Ascending aorta (tissue), 2 donors: Measurements from ENCODE around the gene PSMD14. TPM values are rescaled to one million over a fixed set of nuclear protein-coding genes. Genes with fewer than 3 reads are reported as not detected.

Source experiments
- DNase-seq, 2 donors: peaks; one replicate each; pipeline ENCODE4 v3.0.0-alpha.2; 2019; ENCODE audit warnings: low spot score in 2 of 2
- H3K27ac ChIP-seq, 2 donors: fragments of 200-600 bp; sonication (generic); one replicate each; pipeline ENCODE4 v1.5.1; 2016 to 2017; ENCODE audit warnings: mild to moderate bottlenecking in 1 of 2
- H3K27me3 ChIP-seq: fragments of 200-600 bp; sonication (generic); one replicate; pipeline ENCODE4 v1.5.1; 2017
- H3K36me3 ChIP-seq, 2 donors: fragments of 200-600 bp; sonication (generic); one replicate each; pipeline ENCODE4 v1.5.1; 2016
- H3K4me1 ChIP-seq, 2 donors: fragments of 200-600 bp; sonication (generic); one replicate each; pipeline ENCODE4 v1.5.1; 2016 to 2017; ENCODE audit warnings: mild to moderate bottlenecking in 1 of 2
- H3K4me3 ChIP-seq, 2 donors: fragments of 200-600 bp; sonication (generic); one replicate each; pipeline ENCODE4 v1.5.1; 2016 to 2017; ENCODE audit warnings: mild to moderate bottlenecking in 1 of 2
- H3K9me3 ChIP-seq, 2 donors: fragments of 200-600 bp; sonication (generic); one replicate each; pipeline ENCODE4 v1.5.1; 2016
- CTCF ChIP-seq, 3 experiments: fragments of 200-600 bp in 2 of 3; fragments of 450-650 bp in 1 of 3; sonication (generic) in 2 of 3; IDR thresholded peaks; one replicate each; pipeline ENCODE4 v1.5.1; 2016 to 2019; ENCODE audit warnings: antibody characterized with exemption in 3 of 3, mild to moderate bottlenecking in 1 of 3, moderate library complexity in 1 of 3
- intact Hi-C: fragments of 100-400 bp; cut with DNase I; formaldehyde crosslinking; loops from one replicate; pipeline ENCODE4 v1.15.1; 2023
- total RNA-seq: library from RNA; depleted of rRNA; stranded (reverse); fragments of >200 nt; gene quantifications from one replicate; pipeline ENCODE4 v1.1.0, GENCODE V29; 2016

PSMD14 gene
- total RNA-seq, 1 donor from 2014 or later, result 238 TPM

- no peaks in the 10 kb centered on the region for H3K4me1 ChIP-seq
- no peaks in the 10 kb centered on the region for H3K9me3 ChIP-seq
- no peak overlapping the region for H3K27ac ChIP-seq
- peaks cover 36% of the 10 kb centered on the region for H3K27me3 ChIP-seq
- DNase-seq, result no peak
- TF ChIP-seq CTCF (IDR thresholded peaks at IDR 0.05), result no peak
- intact Hi-C loops, result no loop called here
- no peaks in the 10 kb centered on the region for H3K36me3 ChIP-seq
- H3K4me3 ChIP-seq, result peak overlapping the region; percentile 31 to 35
Observed at GRCh38 chr2:161426922-161427663, 118.9 kb downstream of the PSMD14 start.

- Histone ChIP-seq H3K27me3 (peaks cover 33% of the 10 kb centered on the region), H3K4me1 (no peaks in the 10 kb centered on the region), H3K27ac (no peak overlapping the region), H3K36me3 (no peaks in the 10 kb centered on the region), H3K4me3 (no peak overlapping the region), H3K9me3 (no peaks in the 10 kb centered on the region)
- intact Hi-C loops, result no loop called here
- no peak for DNase-seq
- no peak for TF ChIP-seq CTCF (IDR thresholded peaks at IDR 0.05)
Observed at GRCh38 chr2:161427664-161428587, 119.7 kb downstream of the PSMD14 start.

- no peaks in the 10 kb centered on the region for H3K4me1 ChIP-seq
- intact Hi-C loops, result no loop called here
- H3K9me3 ChIP-seq, result peaks cover 0 to 5% of the 10 kb centered on the region in 2 donors
- no peak for DNase-seq
- TF ChIP-seq CTCF (IDR thresholded peaks at IDR 0.05), result no peak
- no peaks in the 10 kb centered on the region for H3K36me3 ChIP-seq
- peaks cover 27% of the 10 kb centered on the region for H3K27me3 ChIP-seq
- no peak overlapping the region for H3K4me3 ChIP-seq
- no peak overlapping the region for H3K27ac ChIP-seq
Observed at GRCh38 chr2:161430386-161430785, 122.2 kb downstream of the PSMD14 start.

- no peak for DNase-seq
- intact Hi-C loops, result no loop called here
- peaks cover 12% of the 10 kb centered on the region for H3K27me3 ChIP-seq
Observed at GRCh38 chr2:161432107-161432506, 123.9 kb downstream of the PSMD14 start.

GRCh38 chr2:161434118-161434517, 125.9 kb downstream of the PSMD14 start:
- H3K27ac ChIP-seq, result no peak overlapping the region
- TF ChIP-seq CTCF (IDR thresholded peaks at IDR 0.05), result no peak
- no peak for DNase-seq
- H3K9me3 ChIP-seq, result peaks cover 0 to 7% of the 10 kb centered on the region in 2 donors
- H3K4me1 ChIP-seq, result no peaks in the 10 kb centered on the region
- H3K27me3 ChIP-seq, result no peaks in the 10 kb centered on the region
- intact Hi-C loops, result no loop called here
- no peak overlapping the region for H3K4me3 ChIP-seq
- no peaks in the 10 kb centered on the region for H3K36me3 ChIP-seq

More at GRCh38 chr2:161432107-161432506, 123.9 kb downstream of the PSMD14 start:
- Histone ChIP-seq H3K36me3 (no peaks in the 10 kb centered on the region), H3K4me3 (no peak overlapping the region), H3K4me1 (no peaks in the 10 kb centered on the region), H3K9me3 (peaks cover 0 to 7% of the 10 kb centered on the region in 2 donors), H3K27ac (no peak overlapping the region)
- TF ChIP-seq CTCF (IDR thresholded peaks at IDR 0.05), result no peak
